A549 (cell line): Measurements from ENCODE around the gene GRIP2. TPM values are rescaled to one million over a fixed set of nuclear protein-coding genes. Genes with fewer than 3 reads are reported as not detected.
A peak's percentile ranks its signal among the peaks of the same experiment; 100 is the strongest.

Experiments
- ATAC-seq, 2 experiments: fragments of 200-7000 bp in 1 of 2; fragments of >200 bp in 1 of 2; cut with Nextera tagmentation in 1 of 2; cut with Tn5 transposase in 1 of 2; 3 replicates each; pipeline versions ENCODE4 v1.8.0 to v1.9.1; 2018 to 2020; ENCODE audit warnings: mild to moderate bottlenecking in 1 of 2, moderate library complexity in 1 of 2
- CTCF ChIA-PET: fragments of 300-600 bp; sonication (Branson Sonifier 250); formaldehyde crosslinking; extraction: SDS; loops from one replicate; lab custom pipeline; 2021; ENCODE audit warnings: antibody characterized with exemption, inconsistent platforms; lab: Yijun Ruan, JAX
- POLR2A ChIA-PET: fragments of 350-600 bp; formaldehyde crosslinking; extraction: SDS; loops from one replicate; lab custom pipeline; 2021; ENCODE audit warnings: antibody characterized with exemption, inconsistent platforms; lab: Yijun Ruan, JAX
- DNase-seq, 2 experiments: peaks; one replicate each; pipeline versions ENCODE4 v3.0.0 to v3.0.0-alpha.2; 2011 to 2016; ENCODE audit warnings: low read depth in 1 of 2, low spot score in 1 of 2
- FAIRE-seq: peaks from 2 replicates; lab custom pipeline; 2011; peaks lifted over from hg19 to GRCh38; lab: Jason Lieb, UNC
- H3K27ac ChIP-seq, 2 experiments: fragments of >200 bp; sonication (Bioruptor Twin); formaldehyde crosslinking; 3 replicates each; pipeline ENCODE4 v1.5.1; 2016 to 2017
- H3K4me1 ChIP-seq: fragments of >200 bp; sonication (Bioruptor Twin); formaldehyde crosslinking; 3 replicates; pipeline ENCODE4 v1.6.1; 2016
- H3K4me2 ChIP-seq: fragments of >200 bp; sonication (Bioruptor Twin); formaldehyde crosslinking; 3 replicates; pipeline ENCODE4 v1.6.1; 2016
- H3K4me3 ChIP-seq: fragments of >200 bp; sonication (Bioruptor Twin); formaldehyde crosslinking; 3 replicates; pipeline ENCODE4 v1.5.1; 2016
- H3K9me3 ChIP-seq: fragments of >200 bp; sonication (Bioruptor Twin); formaldehyde crosslinking; 3 replicates; pipeline ENCODE4 v1.6.1; 2016
- BHLHE40 ChIP-seq: IDR thresholded peaks from 2 replicates; pipeline ENCODE4 v1.6.1; 2012; ENCODE audit warnings: low read depth, low read length, inconsistent platforms
- EP300 ChIP-seq, 2 experiments: fragments of >200 bp; sonication (Bioruptor Twin); formaldehyde crosslinking; IDR thresholded peaks; 2 replicates in 1 of 2; 3 replicates in 1 of 2; pipeline ENCODE4 v1.6.1; 2016 to 2017
- HOXB13 ChIP-seq: fragments of 250-450 bp; sonication (Bioruptor Pico); IDR thresholded peaks from 2 replicates; pipeline ENCODE4 v1.5.0; 2020; ENCODE audit warnings: low read depth, mild to moderate bottlenecking, moderate library complexity
- JUN ChIP-seq, 2 experiments: fragments of >200 bp; sonication (Bioruptor Twin); formaldehyde crosslinking; IDR thresholded peaks; 2 replicates in 1 of 2; 3 replicates in 1 of 2; pipeline ENCODE4 v1.6.1; 2016 to 2017
- MAFK ChIP-seq: fragments of 450-650 bp; IDR thresholded peaks from 2 replicates; pipeline ENCODE4 v1.6.1; 2014; ENCODE audit not compliant: partially characterized antibody
- POLR2A ChIP-seq: IDR thresholded peaks from 2 replicates; pipeline ENCODE4 v1.6.1; 2012; ENCODE audit warnings: mild to moderate bottlenecking, low read length
- RAD21 ChIP-seq, 2 experiments: fragments of >200 bp in 1 of 2; sonication (Bioruptor Twin) in 1 of 2; formaldehyde crosslinking in 1 of 2; IDR thresholded peaks in 1 of 2; conservative IDR thresholded peaks in 1 of 2; 2 replicates in 1 of 2; 3 replicates in 1 of 2; pipeline ENCODE4 v1.6.1; 2012 to 2018; ENCODE audit warnings: inconsistent platforms in 1 of 2
- RNF2 ChIP-seq: fragments of 200-600 bp; sonication (generic); IDR thresholded peaks from 2 replicates; pipeline ENCODE4 v1.6.1; 2016; ENCODE audit warnings: low read depth, mild to moderate bottlenecking, antibody characterized with exemption, moderate library complexity, borderline replicate concordance
- SREBF2 ChIP-seq: fragments of 450-650 bp; IDR thresholded peaks from 2 replicates; pipeline ENCODE4 v1.6.1; 2014; ENCODE audit warnings: mild to moderate bottlenecking, moderate library complexity
- WGBS: methylation state at CpG from one replicate; pipeline ENCODE4 v1.1.6; 2017; ENCODE audit errors: missing lambda C conversion rate; 5-methylcytosine and 5-hydroxymethylcytosine counted together
- polyA plus RNA-seq, 4 experiments: library from polyadenylated mRNA; depleted of rRNA in 3 of 4; stranded (reverse); fragments of >200 nt; fragmentation: RNase III in 1 of 4; extraction: RNeasy Plus Mini Kit Qiagen cat#74134 plus additional on column Dnase treatment in 1 of 4; gene quantifications; 2 replicates in 3 of 4; 3 replicates in 1 of 4; pipeline ENCODE4 v1.2.3, GENCODE V29; 2011 to 2017
- TF ChIP-seq, protein P1 (sequence below): fragments of 450-650 bp; IDR thresholded peaks from 2 replicates; pipeline ENCODE4 v1.6.1; 2014; ENCODE audit warnings: antibody characterized with exemption
- TF ChIP-seq, protein P2 (sequence below): IDR thresholded peaks from 2 replicates; pipeline ENCODE4 v1.6.1; 2012
- TF ChIP-seq, protein P3 (sequence below): IDR thresholded peaks from 2 replicates; pipeline ENCODE4 v1.6.1; 2012; ENCODE audit warnings: low read depth, borderline replicate concordance
- TF ChIP-seq, protein P4 (sequence below): fragments of >200 bp; sonication (Bioruptor Twin); formaldehyde crosslinking; IDR thresholded peaks from 3 replicates; pipeline ENCODE4 v1.6.1; 2016
- TF ChIP-seq, protein P5 (sequence below): fragments of >200 bp; sonication (Bioruptor Twin); formaldehyde crosslinking; IDR thresholded peaks from 3 replicates; pipeline ENCODE4 v1.5.1; 2016

GRIP2 gene
- polyA plus RNA-seq, 2 of the 4 experiments (the other 2 are of a cell fraction), result 0.56 to 1.6 TPM

DNA sequence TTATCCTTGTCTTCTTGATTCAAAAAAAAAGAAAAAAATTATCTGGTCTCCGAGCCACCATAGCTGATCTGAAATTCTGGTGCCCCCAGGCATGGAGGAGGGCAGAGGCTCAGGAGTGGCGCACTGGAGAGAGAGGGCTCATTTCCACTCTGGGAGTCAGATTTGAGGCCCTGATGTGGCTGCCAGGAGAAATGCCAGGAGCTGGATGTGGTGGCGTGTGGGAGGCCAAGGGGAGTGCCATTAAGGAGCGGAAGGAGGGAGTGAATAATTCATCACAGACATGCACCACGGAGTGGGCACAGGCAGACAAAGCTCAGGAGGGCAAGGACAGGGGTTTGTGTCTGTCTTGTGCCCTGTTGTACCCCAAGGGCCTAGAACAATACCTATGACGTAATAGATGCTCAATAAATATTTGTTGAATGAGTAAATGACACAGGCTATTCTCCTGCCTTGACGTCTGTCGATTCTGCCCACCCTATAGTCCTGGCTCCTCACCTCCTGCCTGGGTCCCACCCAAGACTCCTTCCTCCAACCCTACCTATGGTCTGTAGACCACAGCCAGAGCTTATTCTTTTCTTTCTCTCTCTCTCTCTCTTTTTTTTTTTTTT, 12.0 kb upstream of the GRIP2 start (continued):
- TF ChIP-seq, protein P1, sequence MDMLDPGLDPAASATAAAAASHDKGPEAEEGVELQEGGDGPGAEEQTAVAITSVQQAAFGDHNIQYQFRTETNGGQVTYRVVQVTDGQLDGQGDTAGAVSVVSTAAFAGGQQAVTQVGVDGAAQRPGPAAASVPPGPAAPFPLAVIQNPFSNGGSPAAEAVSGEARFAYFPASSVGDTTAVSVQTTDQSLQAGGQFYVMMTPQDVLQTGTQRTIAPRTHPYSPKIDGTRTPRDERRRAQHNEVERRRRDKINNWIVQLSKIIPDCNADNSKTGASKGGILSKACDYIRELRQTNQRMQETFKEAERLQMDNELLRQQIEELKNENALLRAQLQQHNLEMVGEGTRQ, result no peak
- TF ChIP-seq, protein P2, sequence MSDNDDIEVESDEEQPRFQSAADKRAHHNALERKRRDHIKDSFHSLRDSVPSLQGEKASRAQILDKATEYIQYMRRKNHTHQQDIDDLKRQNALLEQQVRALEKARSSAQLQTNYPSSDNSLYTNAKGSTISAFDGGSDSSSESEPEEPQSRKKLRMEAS, result no peak
- no peak for TF ChIP-seq POLR2A
- TF ChIP-seq, all 56 proteins: peak for 0

DNA sequence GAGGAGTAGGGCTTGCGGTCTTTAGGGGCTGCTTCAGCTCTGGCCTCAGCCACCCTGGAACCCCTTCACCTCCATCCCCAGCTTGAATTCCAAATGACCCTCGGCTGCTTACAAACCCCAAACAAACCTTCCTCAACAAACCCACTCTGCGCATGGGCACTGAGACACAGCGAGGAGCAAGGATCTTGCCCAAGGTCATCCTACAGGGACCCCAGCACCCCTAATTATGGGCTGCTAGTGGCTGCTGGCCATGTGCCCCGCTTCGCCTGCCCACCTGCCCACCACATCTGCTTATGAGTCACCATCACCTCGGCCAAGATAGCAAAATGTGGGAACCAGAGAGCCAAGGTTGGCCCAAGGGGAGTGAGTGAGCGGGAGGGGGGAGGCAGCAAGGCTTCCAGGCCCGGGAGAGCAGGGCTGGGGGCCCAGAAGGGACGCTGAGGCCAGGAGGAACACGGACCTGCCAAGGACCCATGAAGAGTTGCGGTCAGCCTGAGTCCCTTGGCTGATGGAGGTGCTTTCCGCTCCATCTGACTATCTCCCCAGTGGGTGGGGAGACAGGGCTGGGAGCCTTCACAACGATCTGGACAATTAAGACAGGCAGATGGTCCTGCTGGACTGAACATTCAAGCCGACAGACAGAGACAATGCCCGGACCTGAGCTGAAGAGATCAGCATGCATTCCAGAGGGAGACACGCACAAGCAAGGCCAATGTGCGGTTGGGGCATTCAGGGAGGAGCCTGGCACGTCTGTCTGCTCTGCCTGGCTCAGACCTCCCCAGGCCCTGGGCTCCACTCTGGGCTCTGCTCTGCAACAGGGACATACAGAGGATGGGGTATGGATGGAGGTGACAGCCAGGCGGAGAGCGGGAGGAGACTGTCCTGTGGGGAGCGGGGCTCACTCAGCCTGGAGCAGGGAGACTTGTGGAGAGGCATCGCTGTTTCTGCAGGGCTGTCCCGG, 10.8 kb upstream of the GRIP2 start:
- no peak overlapping the region for H3K27ac ChIP-seq
- TF ChIP-seq HOXB13 (CRISPR knock-in tag) (no peak), BHLHE40 (no peak), JUN (IDR thresholded peaks at IDR 0.05) (no peak)
- FAIRE-seq, result no peak
- WGBS, result 69% methylated on average over 23 of the region's 24 CpGs
- ChIA-PET POLR2A (no interaction called here), CTCF (interaction anchor here (1.2 to 6.4 kb wide), 5 partner anchors 8 to 42 kb away, joined by 3 to 63 read pairs (median 12); no protein-coding TSS in a partner anchor)
- peaks cover 16% of the 10 kb centered on the region for H3K4me1 ChIP-seq
- no peak for ATAC-seq
- H3K4me3 ChIP-seq, result no peak overlapping the region
- DNase-seq, result no peak
- no peak overlapping the region for H3K4me2 ChIP-seq
- no peaks in the 10 kb centered on the region for H3K9me3 ChIP-seq

DNA sequence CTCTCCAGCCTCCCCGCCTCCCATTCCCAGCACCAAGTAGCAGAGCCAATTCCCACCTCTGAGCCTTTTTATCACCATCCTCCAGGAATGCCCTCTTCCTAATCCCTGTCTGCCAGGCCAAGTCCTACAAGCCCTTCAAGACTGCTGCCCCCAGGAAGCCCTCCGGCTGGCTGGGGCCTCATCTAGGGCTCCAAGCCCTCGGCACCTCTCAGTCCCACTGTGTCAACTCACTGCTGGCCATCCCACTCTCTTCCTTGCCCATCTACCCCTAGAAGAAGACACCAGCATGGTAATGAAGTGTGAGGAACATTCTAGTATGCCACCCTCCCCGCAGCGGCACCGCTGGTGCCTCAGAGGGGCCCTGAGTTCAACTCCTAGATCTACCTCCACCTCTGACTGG, 10.0 kb upstream of the GRIP2 start:
- H3K4me2 ChIP-seq, result no peak overlapping the region
- H3K9me3 ChIP-seq, result no peaks in the 10 kb centered on the region
- peaks cover 16% of the 10 kb centered on the region for H3K4me1 ChIP-seq
- DNase-seq (no peak), ATAC-seq (no peak), FAIRE-seq (no peak)
- WGBS, result 88% methylated on average over 6 of the region's 6 CpGs
- ChIA-PET CTCF (interaction anchor here (0.6 to 6.4 kb wide), 15 partner anchors 8 to 346 kb away, joined by 3 to 63 read pairs (median 6); no protein-coding TSS in a partner anchor), POLR2A (no interaction called here)
- TF ChIP-seq RNF2 (no peak), EP300 (IDR thresholded peaks at IDR 0.05) (no peak), SREBF2 (no peak)
- TF ChIP-seq, protein P3, sequence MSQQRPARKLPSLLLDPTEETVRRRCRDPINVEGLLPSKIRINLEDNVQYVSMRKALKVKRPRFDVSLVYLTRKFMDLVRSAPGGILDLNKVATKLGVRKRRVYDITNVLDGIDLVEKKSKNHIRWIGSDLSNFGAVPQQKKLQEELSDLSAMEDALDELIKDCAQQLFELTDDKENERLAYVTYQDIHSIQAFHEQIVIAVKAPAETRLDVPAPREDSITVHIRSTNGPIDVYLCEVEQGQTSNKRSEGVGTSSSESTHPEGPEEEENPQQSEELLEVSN, result no peak
- TF ChIP-seq, protein P4, sequence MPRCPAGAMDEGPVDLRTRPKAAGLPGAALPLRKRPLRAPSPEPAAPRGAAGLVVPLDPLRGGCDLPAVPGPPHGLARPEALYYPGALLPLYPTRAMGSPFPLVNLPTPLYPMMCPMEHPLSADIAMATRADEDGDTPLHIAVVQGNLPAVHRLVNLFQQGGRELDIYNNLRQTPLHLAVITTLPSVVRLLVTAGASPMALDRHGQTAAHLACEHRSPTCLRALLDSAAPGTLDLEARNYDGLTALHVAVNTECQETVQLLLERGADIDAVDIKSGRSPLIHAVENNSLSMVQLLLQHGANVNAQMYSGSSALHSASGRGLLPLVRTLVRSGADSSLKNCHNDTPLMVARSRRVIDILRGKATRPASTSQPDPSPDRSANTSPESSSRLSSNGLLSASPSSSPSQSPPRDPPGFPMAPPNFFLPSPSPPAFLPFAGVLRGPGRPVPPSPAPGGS, result no peak
- H3K27ac ChIP-seq, result peak overlapping the region in 1 of 2 experiments; percentile 7; a peak in 1 of 6 replicates
- H3K4me3 ChIP-seq, result no peak overlapping the region

DNA sequence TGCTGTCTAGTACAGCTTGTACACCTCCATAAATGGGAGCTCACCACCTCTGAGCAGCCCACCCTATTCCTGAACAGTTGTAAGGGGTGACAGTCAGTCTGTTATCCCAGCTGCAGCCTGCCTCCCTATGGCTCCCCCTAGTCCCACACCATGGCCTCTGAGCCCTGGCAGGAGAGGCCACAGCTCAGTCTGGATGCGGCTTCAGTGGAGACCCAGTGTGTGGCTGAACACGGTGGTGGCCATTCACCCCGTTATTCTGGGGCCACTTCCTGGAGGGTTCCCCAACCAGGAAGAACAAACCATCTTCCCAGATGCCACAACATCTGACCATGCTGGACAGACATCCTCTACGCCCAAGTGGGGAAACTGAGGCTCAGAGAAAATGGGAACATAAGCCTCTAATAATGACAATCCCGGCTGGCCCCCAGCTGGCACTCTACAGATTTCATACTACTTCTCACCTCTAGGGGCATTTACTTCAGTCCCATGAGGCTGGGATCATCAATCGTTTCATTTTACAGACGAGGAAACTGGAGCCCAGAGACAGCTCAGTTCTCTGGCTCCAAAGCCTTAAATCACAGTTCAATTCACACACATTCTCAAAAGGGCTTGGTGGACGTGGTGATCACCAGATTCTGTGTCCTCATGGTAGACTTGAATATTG, 9.2 kb upstream of the GRIP2 start:
- TF ChIP-seq MAFK (no peak), RAD21 (conservative IDR thresholded peaks at IDR 0.05 in 1 of 2, IDR thresholded peaks at IDR 0.05 in 1 of 2) (peak in 1 of 2 experiments; percentile 37; a peak in 2 of 5 replicates)
- TF ChIP-seq, protein P5, sequence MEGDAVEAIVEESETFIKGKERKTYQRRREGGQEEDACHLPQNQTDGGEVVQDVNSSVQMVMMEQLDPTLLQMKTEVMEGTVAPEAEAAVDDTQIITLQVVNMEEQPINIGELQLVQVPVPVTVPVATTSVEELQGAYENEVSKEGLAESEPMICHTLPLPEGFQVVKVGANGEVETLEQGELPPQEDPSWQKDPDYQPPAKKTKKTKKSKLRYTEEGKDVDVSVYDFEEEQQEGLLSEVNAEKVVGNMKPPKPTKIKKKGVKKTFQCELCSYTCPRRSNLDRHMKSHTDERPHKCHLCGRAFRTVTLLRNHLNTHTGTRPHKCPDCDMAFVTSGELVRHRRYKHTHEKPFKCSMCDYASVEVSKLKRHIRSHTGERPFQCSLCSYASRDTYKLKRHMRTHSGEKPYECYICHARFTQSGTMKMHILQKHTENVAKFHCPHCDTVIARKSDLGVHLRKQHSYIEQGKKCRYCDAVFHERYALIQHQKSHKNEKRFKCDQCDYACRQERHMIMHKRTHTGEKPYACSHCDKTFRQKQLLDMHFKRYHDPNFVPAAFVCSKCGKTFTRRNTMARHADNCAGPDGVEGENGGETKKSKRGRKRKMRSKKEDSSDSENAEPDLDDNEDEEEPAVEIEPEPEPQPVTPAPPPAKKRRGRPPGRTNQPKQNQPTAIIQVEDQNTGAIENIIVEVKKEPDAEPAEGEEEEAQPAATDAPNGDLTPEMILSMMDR, result peak; percentile 31; the same call in 2 of the 3 replicates
- ATAC-seq (peak; percentile 51 to 77; a peak in 4 of 6 replicates), FAIRE-seq (no peak), DNase-seq (peak; percentile 41 to 63)
- Histone ChIP-seq H3K4me2 (no peak overlapping the region), H3K4me3 (no peak overlapping the region), H3K4me1 (peaks cover 16% of the 10 kb centered on the region), H3K27ac (0 out of 6 replicates have a peak overlapping the region, but pooled peaks of 1 of the 2 experiments have one; percentile 7), H3K9me3 (no peaks in the 10 kb centered on the region)
- POLR2A ChIA-PET, result no interaction called here
- CTCF ChIA-PET, result interaction anchor here (0.6 to 6.4 kb wide), 27 partner anchors 9 to 435 kb away, joined by 3 to 63 read pairs (median 4); no protein-coding TSS in a partner anchor
- WGBS, result 19% methylated on average over 8 of the region's 8 CpGs
